Measurements from ENCODE around the gene TMEM147. TPM values are rescaled to one million over a fixed set of nuclear protein-coding genes. Genes with fewer than 3 reads are reported as not detected.

TMEM147 gene
- total and polyA plus RNA-seq, 9 donors = 61.4 to 105 (median 72.5) TPM

DNA sequence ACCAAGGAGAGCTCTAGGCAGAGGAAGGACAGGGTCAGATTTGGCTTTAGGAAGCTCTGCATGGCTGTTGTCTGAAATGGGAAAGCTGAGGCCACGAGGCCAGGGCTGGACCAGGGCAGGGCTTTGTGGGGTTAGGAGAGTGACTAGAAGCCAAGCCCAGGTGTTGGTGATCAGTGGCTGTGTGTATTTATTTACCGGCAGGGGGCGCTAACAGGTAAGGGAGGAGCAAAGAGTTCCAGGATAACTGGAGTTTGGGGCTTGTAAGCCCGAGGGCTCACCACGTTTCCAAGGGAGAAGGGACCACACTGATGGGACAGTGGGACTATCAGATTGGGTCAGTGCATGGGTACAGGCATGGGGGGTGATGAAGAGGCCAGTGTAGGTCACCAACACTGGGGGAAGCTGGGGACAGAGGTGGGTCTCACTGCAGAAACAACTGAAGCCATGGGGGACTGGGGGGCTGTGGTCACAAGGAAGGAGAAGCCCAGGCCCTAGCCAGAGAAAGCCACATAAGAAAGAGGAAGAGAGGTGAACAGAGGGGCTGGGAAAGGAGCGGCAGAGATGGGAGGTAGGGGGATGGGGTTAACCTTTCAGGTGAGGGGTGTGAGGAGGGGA, 3.9 kb downstream of the TMEM147 start:
- TF ChIP-seq EP300 (IDR thresholded peaks at IDR 0.05) = no peak
- TF ChIP-seq, protein P1, sequence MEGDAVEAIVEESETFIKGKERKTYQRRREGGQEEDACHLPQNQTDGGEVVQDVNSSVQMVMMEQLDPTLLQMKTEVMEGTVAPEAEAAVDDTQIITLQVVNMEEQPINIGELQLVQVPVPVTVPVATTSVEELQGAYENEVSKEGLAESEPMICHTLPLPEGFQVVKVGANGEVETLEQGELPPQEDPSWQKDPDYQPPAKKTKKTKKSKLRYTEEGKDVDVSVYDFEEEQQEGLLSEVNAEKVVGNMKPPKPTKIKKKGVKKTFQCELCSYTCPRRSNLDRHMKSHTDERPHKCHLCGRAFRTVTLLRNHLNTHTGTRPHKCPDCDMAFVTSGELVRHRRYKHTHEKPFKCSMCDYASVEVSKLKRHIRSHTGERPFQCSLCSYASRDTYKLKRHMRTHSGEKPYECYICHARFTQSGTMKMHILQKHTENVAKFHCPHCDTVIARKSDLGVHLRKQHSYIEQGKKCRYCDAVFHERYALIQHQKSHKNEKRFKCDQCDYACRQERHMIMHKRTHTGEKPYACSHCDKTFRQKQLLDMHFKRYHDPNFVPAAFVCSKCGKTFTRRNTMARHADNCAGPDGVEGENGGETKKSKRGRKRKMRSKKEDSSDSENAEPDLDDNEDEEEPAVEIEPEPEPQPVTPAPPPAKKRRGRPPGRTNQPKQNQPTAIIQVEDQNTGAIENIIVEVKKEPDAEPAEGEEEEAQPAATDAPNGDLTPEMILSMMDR (IDR thresholded peaks at IDR 0.05) = peak; percentile 36 to 68 (median 53)
- TF ChIP-seq POLR2A (IDR thresholded peaks at IDR 0.05) = no peak
- DNase-seq = peak in 4 of 5 donors; percentile 39 to 60 (median 44)
- H3K27ac ChIP-seq = no peak overlapping the region
- H3K27me3 ChIP-seq = no peaks in the 10 kb centered on the region
- H3K36me3 ChIP-seq = no peaks in the 10 kb centered on the region
- H3K9me3 ChIP-seq = no peaks in the 10 kb centered on the region
- peaks cover 10% of the 10 kb centered on the region for H3K4me1 ChIP-seq (ENCODE audit: insufficient read depth)
- WGBS, 3 donors = 22 to 25% (median 25%) methylated on average over 6 of the region's 6 CpGs
- no peak overlapping the region for H3K4me3 ChIP-seq
- intact Hi-C loops (cut with DNase I) = loop anchor here in 2 of 4 donors (5.0 to 10.0 kb wide), 2 partner anchors 66 to 168 kb away; partner anchors contain the start of genes KMT2B (in 2 of the 2) and HAUS5 (in 1 of the 2)

DNA sequence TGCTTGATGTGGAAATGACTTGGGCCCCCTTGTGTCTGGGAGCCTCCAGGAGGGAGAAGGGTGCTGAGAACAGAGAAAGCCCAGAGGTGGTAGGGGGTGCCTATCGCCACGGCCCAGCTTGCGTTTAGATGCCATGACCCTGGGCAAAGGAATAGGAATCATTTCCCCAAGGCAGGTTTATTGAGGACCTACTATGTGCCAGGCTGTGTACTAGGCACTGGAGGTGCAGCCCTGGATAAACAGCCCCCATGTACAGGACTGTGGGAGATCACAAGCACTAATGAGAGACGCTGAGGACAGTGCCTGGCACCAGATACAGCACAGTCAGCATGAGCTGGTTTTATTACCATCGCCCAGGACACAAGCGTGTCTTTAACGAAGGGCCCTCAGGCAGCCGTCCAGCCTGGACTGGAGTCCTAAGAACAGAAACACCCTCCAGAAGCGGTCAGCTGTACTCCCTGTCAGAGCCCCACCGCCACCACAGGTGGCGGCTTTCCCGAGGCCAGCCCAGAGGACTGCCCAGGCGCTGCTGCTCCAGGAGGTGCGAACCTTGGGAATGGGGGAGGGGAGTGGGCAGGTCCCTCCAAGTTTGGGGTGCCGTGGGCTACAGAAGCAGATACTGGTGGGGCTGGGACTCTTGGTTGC, 4.6 kb downstream of the TMEM147 start:
- TF ChIP-seq, protein P1 (IDR thresholded peaks at IDR 0.05) = no peak
- TF ChIP-seq EP300 (IDR thresholded peaks at IDR 0.05) = no peak
- TF ChIP-seq POLR2A (IDR thresholded peaks at IDR 0.05) = no peak
- H3K4me3 ChIP-seq = no peak overlapping the region
- no peaks in the 10 kb centered on the region for H3K36me3 ChIP-seq
- no peak overlapping the region for H3K27ac ChIP-seq
- H3K9me3 ChIP-seq = no peaks in the 10 kb centered on the region
- intact Hi-C loops (cut with DNase I) = loop anchor here in 2 of 4 donors (5.0 to 10.0 kb wide), 2 partner anchors 65 to 167 kb away; partner anchors contain the start of genes KMT2B (in 2 of the 2) and HAUS5 (in 1 of the 2)
- H3K4me1 ChIP-seq (ENCODE audit: insufficient read depth) = peaks cover 7% of the 10 kb centered on the region
- 72 to 82% (median 82%) methylated on average over 15 of the region's 15 CpGs for WGBS, 3 donors
- H3K27me3 ChIP-seq = no peaks in the 10 kb centered on the region
- no peak for DNase-seq

DNA sequence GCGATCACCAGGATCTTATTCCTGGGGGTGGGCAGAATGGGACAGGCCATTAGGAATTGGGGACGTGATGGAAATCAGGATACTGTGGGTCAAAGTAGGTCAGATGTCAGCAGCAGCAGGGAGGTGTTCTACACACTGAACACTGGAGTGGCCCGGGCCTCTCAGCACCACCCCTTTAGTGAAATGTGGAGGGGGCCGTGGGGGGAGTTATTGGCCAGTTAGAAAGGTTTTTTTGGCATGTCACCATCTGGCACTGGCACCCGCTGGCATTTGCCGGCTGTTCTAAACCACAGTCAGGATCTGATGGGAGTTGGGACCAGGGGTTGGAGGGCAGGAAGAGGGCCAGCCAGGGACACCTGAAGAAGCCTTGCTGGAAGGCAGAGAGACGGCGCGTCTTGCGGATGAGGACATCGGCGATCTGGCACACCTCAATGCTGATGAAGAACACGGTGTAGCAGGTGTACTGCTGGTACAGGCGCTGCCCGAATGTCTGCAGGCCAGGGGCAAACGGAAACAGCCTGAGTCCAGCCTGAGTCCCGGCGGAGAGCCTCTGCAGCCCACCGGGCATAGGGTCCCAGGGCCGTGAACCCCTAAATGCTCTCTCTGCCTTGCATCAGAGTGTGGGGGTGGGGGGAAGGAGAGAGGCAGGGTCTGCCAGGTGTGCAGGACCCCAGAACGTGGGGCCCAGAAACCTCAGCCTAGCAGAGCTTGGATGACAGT, 5.8 kb downstream of the TMEM147 start:
- no peaks in the 10 kb centered on the region for H3K9me3 ChIP-seq
- no peak overlapping the region for H3K27ac ChIP-seq
- intact Hi-C loops (cut with DNase I) = no loop called here
- peaks cover 5% of the 10 kb centered on the region for H3K4me1 ChIP-seq (ENCODE audit: insufficient read depth)
- DNase-seq = no peak
- TF ChIP-seq EP300 (IDR thresholded peaks at IDR 0.05) (no peak), POLR2A (IDR thresholded peaks at IDR 0.05) (no peak)
- TF ChIP-seq, protein P1 (IDR thresholded peaks at IDR 0.05) = no peak
- WGBS, 3 donors = 70 to 80% (median 74%) methylated on average over 19 to 21 of the region's 21 CpGs
- no peak overlapping the region for H3K4me3 ChIP-seq
- no peaks in the 10 kb centered on the region for H3K27me3 ChIP-seq
- no peaks in the 10 kb centered on the region for H3K36me3 ChIP-seq

DNA sequence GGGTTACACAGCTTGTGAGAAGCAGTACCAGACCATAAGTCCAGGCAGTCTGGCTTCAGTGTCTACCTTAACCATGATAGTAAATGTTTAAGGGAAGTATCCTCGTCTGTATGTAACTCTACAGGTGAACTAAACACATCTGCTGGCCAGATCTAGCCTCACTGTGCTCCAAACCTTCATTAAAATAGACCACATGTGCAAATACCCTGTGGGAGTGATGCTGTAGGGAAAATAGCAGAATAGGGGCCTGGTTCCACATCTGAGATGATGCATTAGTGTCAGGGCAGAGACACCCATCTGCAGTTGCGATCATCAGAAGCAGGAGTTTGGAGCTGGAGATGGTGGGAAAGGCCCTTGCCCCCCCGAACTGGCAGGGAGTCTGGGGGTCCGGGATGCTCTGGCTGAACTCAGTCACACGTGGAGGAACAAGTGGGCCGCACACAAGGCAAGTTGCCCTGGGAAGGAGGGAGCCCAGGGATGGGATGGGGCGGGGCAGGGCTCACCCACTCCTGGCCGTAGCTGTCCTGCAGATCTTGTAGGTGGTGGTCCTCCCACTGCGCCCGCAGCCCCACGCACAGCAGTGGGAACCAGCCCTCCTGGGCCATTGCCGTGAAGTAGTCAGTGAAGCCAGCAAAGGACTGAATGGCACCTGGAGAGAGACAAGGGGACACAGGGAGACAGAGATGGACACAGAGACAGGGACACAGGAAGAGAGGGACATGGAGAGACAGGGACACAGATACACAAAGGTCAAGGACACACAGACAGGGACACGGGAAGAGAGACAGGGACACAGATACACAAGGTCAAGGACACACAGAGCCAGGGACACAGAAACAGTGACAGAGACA, 7.3 kb downstream of the TMEM147 start:
- Histone ChIP-seq H3K36me3 (no peaks in the 10 kb centered on the region), H3K27ac (no peak overlapping the region), H3K4me3 (no peak overlapping the region), H3K9me3 (no peaks in the 10 kb centered on the region), H3K27me3 (no peaks in the 10 kb centered on the region), H3K4me1 (ENCODE audit: insufficient read depth) (no peaks in the 10 kb centered on the region)
- WGBS, 3 donors = 57 to 71% (median 59%) methylated on average over 13 of the region's 13 CpGs
- no peak for DNase-seq
- intact Hi-C loops (cut with DNase I) = no loop called here
- TF ChIP-seq, protein P1 (IDR thresholded peaks at IDR 0.05) = no peak
- TF ChIP-seq EP300 (IDR thresholded peaks at IDR 0.05) = no peak
- no peak for TF ChIP-seq POLR2A (IDR thresholded peaks at IDR 0.05)
